Heart right ventricle (tissue), 16 donors: ENCODE data around the gene OR2V2. TPM values are rescaled to one million over a fixed set of nuclear protein-coding genes. Genes with fewer than 3 reads are reported as not detected.

ENCODE experiments used
- ATAC-seq, 8 donors: fragments of 200-7000 bp; cut with Tn5 transposase; one replicate each; pipeline ENCODE4 v1.9.1; 2020; ENCODE audit warnings: mild to moderate bottlenecking in 8 of 8, moderate library complexity in 8 of 8, moderate number of reproducible peaks in 1 of 8
- DNase-seq, 2 donors: peaks; one replicate each; pipeline ENCODE4 v3.0.0-alpha.2; 2020
- H3K27ac ChIP-seq, 10 donors: fragments of 200-600 bp; sonication (generic) in 2 of 10; one replicate each; pipeline versions ENCODE4 v1.5.0 to v1.8.0; 2020 to 2022; ENCODE audit warnings: mild to moderate bottlenecking in 3 of 10
- H3K27me3 ChIP-seq, 7 donors: fragments of 200-600 bp; one replicate each; pipeline ENCODE4 v1.8.0; 2021 to 2022; ENCODE audit warnings: mild to moderate bottlenecking in 2 of 7
- H3K36me3 ChIP-seq, 9 donors: fragments of 200-600 bp; sonication (generic) in 1 of 9; one replicate each; pipeline versions ENCODE4 v1.5.0 to v1.8.0; 2020 to 2022; ENCODE audit warnings: mild to moderate bottlenecking in 2 of 9
- H3K4me1 ChIP-seq, 9 donors: fragments of 200-600 bp; sonication (generic) in 1 of 9; one replicate each; pipeline versions ENCODE4 v1.5.0 to v1.8.0; 2020 to 2022; ENCODE audit warnings: mild to moderate bottlenecking in 4 of 9
- H3K4me3 ChIP-seq, 10 donors: fragments of 200-600 bp; sonication (generic) in 2 of 10; one replicate each; pipeline versions ENCODE4 v1.5.0 to v1.8.0; 2020 to 2022; ENCODE audit warnings: mild to moderate bottlenecking in 7 of 10, moderate library complexity in 2 of 10
- H3K9me3 ChIP-seq, 11 donors: fragments of 200-600 bp in 10 of 11; sonication (generic) in 2 of 11; one replicate each; pipeline versions ENCODE4 v1.5.0 to v1.8.0; 2013 to 2022; ENCODE audit warnings: mild to moderate bottlenecking in 2 of 11, control low read depth in 1 of 11, moderate library complexity in 1 of 11
- CTCF ChIP-seq, 9 donors: fragments of 200-600 bp; sonication (generic) in 2 of 9; IDR thresholded peaks; one replicate each; pipeline versions ENCODE4 v1.5.0 to v1.8.0; 2021 to 2022; ENCODE audit warnings: antibody characterized with exemption in 9 of 9, mild to moderate bottlenecking in 5 of 9, moderate library complexity in 1 of 9
- WGBS, 2 donors: extraction: QIAGEN DNeasy Blood & Tissue Kit; methylation state at CpG; one replicate each; pipeline ENCODE4 v1.1.7; 2013; ENCODE audit warnings: inconsistent platforms in 1 of 2; 5-methylcytosine and 5-hydroxymethylcytosine counted together
- intact Hi-C, 10 donors: fragments of 100-400 bp; cut with DNase I; formaldehyde crosslinking; loops; one replicate each; pipeline versions ENCODE4 v1.11.1 to v1.14.2; 2022
- polyA plus RNA-seq, 2 donors: library from polyadenylated mRNA; stranded (reverse); fragments of 200-250 nt; gene quantifications; one replicate each; pipeline ENCODE4 v1.2.3, GENCODE V29; 2013
- total RNA-seq, 10 donors: library from RNA; stranded (reverse); fragmentation: NEBNext Ultra II Directional in 3 of 10; extraction: Animal tissue kit (Norgen Biotek cat#: 25700) in 3 of 10; gene quantifications; one replicate each; pipeline versions ENCODE4 v1.2.1 to v1.2.4, GENCODE V29; 2021 to 2023
- donor health status: Arrhythmogenic right ventricular cardiomyopathy.
- donor health status: ischemic (EF 13 %, LVEDD 7.1; RV severe dilation, severe dysfunction).
- donor health status: healthy with polysubstance abuse.
- donor health status: DM: no; HTN: yes; CAD: no.
- donor health status: DM: no; HTN: no; CAD: no.
- donor health status: ischemic (EF 25% LVEDD 6.9; RV normal size, moderate dysfunction).
- donor health status: ischemic (EF 25% LVEDD 5.7; RV mildly dilated, moderate dysfunction).
- donor health status: healthy.
- donor health status: DM: yes; HTN: yes; CAD: no.
- donor health status: Ischemic cardiomyopathy.
- donor health status: ischemic (EF 35%, LVEDD 5.7; RV mildly dilated, moderate dysfunction).
- donor health status: nonischemic (EF 11% LVEDD 7.7; RV severe dilation, severe dysfunction).
- donor health status: DM: yes; HTN: yes; CAD: no.
- donor health status: PGD.
- donor health status: ischemic (EF 29% LVEDD 5.4; RV normal size, mild dysfunction).
- donor health status: nonischemic (EF 23%, LVEDD 6.1; RV moderate dilation, normal function).

Gene OR2V2
- total and polyA plus RNA-seq, 12 donors = not detected

DNA sequence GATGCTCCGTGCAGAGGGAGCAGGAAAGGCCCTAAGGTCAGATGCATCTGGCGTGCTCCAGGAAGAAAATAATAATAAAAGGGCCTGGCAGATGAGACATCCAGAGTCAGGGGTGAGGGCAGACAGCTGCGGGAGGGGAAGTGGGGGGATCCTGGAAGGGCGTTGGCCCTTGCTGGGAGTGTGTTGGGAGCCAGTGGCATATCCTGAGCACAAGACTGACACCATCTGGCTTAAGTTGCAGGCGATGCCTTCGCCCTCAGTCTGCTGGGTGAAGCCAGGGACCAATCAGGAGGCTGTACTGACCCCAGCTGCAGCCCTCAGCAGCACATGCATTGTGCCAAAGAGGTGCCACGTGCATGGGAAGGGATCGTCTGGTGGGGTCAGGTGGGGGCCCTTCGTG is 3.8 kb downstream of the OR2V2 start:
- Histone ChIP-seq H3K9me3 (no peaks in the 10 kb centered on the region), H3K4me3 (no peak overlapping the region), H3K36me3 (no peaks in the 10 kb centered on the region), H3K27me3 (peaks cover 0 to 61% (median 25%) of the 10 kb centered on the region in 7 donors), H3K4me1 (peaks cover 0 to 13% (median 0%) of the 10 kb centered on the region in 9 donors), H3K27ac (no peak overlapping the region)
- intact Hi-C loops = loop anchor here in 5 of 10 donors (10.0 kb wide), 3 partner anchors 96 to 366 kb away; partner anchors contain the start of gene ZFP62 (in 3 of the 5)
- 24 to 26% methylated on average over 9 of the region's 9 CpGs for WGBS, 2 donors
- peak in 5 of 8 donors; percentile 29 to 62 (median 56) for ATAC-seq
- peak in 1 of 9 donors; percentile 20 for TF ChIP-seq CTCF (IDR thresholded peaks at IDR 0.05)
- no peak for DNase-seq

DNA sequence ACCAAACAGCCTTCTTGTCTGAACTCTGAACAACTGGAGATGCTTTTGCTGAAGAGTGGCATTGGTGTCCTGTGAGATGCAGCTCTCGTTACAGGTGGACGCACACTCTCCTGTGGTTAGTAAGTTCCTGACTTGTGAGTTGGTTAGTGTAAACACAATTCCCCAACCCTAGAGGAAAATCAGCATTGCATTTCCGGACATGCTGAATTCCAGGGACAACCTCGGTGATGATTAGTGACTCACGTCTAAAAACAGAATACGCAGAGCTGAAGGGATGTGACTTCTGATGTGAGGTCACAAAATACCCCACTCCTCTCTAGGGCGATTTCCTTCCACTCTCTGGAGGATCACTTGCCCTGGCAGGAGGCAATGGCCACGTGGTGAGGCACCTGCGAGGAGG is 5.0 kb downstream of the OR2V2 start:
- WGBS, 2 donors = 61 to 68% methylated on average over 9 of the region's 9 CpGs
- H3K4me3 ChIP-seq = no peak overlapping the region
- intact Hi-C loops = loop anchor here in 5 of 10 donors (10.0 kb wide), 3 partner anchors 98 to 368 kb away; partner anchors contain the start of gene ZFP62 (in 3 of the 5)

GRCh38 chr5:181153814-181154213 is 6.4 kb downstream of the OR2V2 start:
- no peak for TF ChIP-seq CTCF (IDR thresholded peaks at IDR 0.05)
- no peak for DNase-seq
- Histone ChIP-seq H3K4me1 (peaks cover 0 to 13% (median 0%) of the 10 kb centered on the region in 9 donors), H3K4me3 (no peak overlapping the region), H3K9me3 (no peaks in the 10 kb centered on the region), H3K36me3 (no peaks in the 10 kb centered on the region), H3K27ac (no peak overlapping the region), H3K27me3 (peaks cover 0 to 37% (median 18%) of the 10 kb centered on the region in 7 donors)
- WGBS, 2 donors = 61 to 67% methylated on average over 5 of the region's 5 CpGs
- ATAC-seq = no peak
- intact Hi-C loops = loop anchor here in 5 of 10 donors (10.0 kb wide), 3 partner anchors 99 to 369 kb away; partner anchors contain the start of gene ZFP62 (in 3 of the 5)

More for the DNA sequence above, 5.0 kb downstream of the OR2V2 start:
- Histone ChIP-seq H3K27ac (no peak overlapping the region), H3K27me3 (peaks cover 0 to 51% (median 25%) of the 10 kb centered on the region in 7 donors), H3K36me3 (no peaks in the 10 kb centered on the region), H3K9me3 (no peaks in the 10 kb centered on the region), H3K4me1 (peaks cover 0 to 13% (median 0%) of the 10 kb centered on the region in 9 donors)
- DNase-seq (no peak), ATAC-seq (no peak)
- no peak for TF ChIP-seq CTCF (IDR thresholded peaks at IDR 0.05)

- Histone ChIP-seq H3K36me3 (no peaks in the 10 kb centered on the region), H3K4me3 (no peak overlapping the region), H3K27me3 (peaks cover 0 to 21% (median 0%) of the 10 kb centered on the region in 7 donors), H3K4me1 (peaks cover 0 to 12% (median 5%) of the 10 kb centered on the region in 9 donors), H3K27ac (no peak overlapping the region), H3K9me3 (no peaks in the 10 kb centered on the region)
- ATAC-seq (no peak), DNase-seq (no peak)
- WGBS, 2 donors = 51 to 54% methylated on average over 3 of the region's 3 CpGs
- no peak for TF ChIP-seq CTCF (IDR thresholded peaks at IDR 0.05)
- intact Hi-C loops = loop anchor here in 8 of 10 donors (5.0 to 10.0 kb wide), 7 partner anchors 102 to 374 kb away; partner anchors contain the start of genes ZFP62 (in 3 of the 8), BTNL9 (in 1 of the 8) and MGAT1 (in 1 of the 8)
Measured at GRCh38 chr5:181156758-181157157, 9.4 kb downstream of the OR2V2 start.
